ENCODE measurements around the gene TBC1D8B.

DNA sequence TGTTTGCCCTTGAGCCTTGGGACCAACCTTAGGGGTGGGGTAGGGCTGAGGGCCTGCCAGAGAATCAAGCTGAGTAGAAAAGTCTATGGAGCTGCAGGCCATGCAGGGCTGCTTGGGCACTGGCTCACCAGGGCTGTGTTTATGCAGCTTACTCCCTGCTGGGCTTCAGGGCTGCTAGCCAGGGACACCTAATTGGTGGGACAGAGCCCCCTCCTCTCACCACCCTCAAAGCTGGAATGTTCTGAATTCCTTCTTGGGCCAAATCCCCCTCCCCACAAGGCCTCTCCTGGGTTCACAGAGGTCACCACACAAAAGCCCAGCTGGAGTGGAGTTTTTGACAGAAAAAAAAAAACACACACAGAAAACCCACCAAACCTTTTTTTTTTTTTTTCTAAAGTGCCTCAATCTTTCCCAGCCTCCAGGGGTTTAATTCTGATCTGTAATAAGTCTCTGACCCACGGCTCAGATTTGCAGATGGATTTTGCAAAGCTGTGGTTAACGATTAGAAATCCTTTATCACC, 117.5 kb downstream of the TBC1D8B start, which contains the start of gene CLDN2:
- TF ChIP-seq EZH2phosphoT487 (IDR thresholded peaks at IDR 0.05; ENCODE audit: borderline replicate concordance, low read length) (no peak), EZH2 (IDR thresholded peaks at IDR 0.05; ENCODE audit: low read length, unreplicated experiment) (no peak)
- TF ChIP-seq, protein P1, sequence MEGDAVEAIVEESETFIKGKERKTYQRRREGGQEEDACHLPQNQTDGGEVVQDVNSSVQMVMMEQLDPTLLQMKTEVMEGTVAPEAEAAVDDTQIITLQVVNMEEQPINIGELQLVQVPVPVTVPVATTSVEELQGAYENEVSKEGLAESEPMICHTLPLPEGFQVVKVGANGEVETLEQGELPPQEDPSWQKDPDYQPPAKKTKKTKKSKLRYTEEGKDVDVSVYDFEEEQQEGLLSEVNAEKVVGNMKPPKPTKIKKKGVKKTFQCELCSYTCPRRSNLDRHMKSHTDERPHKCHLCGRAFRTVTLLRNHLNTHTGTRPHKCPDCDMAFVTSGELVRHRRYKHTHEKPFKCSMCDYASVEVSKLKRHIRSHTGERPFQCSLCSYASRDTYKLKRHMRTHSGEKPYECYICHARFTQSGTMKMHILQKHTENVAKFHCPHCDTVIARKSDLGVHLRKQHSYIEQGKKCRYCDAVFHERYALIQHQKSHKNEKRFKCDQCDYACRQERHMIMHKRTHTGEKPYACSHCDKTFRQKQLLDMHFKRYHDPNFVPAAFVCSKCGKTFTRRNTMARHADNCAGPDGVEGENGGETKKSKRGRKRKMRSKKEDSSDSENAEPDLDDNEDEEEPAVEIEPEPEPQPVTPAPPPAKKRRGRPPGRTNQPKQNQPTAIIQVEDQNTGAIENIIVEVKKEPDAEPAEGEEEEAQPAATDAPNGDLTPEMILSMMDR (conservative IDR thresholded peaks at IDR 0.05; ENCODE audit: low read depth, low read length), result no peak

Data from PC-3 (cell line).